HG02943 (cell line): ENCODE data around the gene KLHL20.
"Not testable (repeated sequence)": the region's sequence is repeated elsewhere in the genome, so short reads cannot be mapped to it uniquely, and the experiment has no call there.

Experiments
- ATAC-seq: cut with Tn5 transposase; IDR thresholded peaks from one replicate; pipeline ENCODE4 v1.9.1; 2021; ENCODE audit warnings: mild to moderate bottlenecking, low read depth, moderate library complexity; ENCODE audit not compliant: unreplicated experiment

KLHL20 gene, protein sequence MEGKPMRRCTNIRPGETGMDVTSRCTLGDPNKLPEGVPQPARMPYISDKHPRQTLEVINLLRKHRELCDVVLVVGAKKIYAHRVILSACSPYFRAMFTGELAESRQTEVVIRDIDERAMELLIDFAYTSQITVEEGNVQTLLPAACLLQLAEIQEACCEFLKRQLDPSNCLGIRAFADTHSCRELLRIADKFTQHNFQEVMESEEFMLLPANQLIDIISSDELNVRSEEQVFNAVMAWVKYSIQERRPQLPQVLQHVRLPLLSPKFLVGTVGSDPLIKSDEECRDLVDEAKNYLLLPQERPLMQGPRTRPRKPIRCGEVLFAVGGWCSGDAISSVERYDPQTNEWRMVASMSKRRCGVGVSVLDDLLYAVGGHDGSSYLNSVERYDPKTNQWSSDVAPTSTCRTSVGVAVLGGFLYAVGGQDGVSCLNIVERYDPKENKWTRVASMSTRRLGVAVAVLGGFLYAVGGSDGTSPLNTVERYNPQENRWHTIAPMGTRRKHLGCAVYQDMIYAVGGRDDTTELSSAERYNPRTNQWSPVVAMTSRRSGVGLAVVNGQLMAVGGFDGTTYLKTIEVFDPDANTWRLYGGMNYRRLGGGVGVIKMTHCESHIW

DNA sequence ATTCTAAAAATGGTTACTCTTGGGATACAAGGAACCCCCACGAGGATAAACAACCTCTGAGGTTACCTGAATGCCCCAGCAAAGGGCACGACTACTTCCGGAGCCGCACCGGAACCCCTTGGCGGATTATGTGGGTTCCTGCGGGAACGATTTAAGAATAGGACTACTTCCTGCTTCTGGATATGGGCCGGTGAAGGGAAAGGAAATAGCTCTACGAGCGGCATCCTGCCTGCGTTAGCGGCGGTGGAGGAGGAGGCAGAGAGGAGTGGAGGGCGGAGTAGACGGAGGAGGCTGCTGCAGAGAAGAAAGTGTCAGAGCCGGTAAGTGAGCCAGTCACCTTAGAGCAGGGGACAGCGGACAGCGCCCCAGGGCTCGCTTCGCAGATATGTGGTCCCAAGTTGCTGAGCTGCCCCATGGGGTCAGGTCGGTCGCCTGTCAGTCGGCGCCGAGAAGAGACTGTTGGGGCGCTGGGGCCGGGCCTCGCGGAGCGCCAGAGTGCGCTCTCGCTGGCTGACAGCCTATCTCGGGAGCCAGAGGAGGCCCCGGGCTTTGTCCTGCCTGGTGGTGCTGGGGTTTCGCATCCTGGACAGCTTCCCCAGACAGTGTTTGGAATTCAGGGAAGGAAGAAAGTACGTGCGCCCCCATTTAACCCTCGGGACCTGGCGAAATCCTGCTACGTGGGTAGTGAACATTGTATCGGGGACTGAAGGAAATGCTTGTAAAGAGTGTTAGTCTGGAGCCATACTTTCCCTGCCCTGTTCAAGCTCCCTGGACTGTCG, at the start of gene KLHL20:
TSS of gene KLHL20 (plus strand) at position 223 of the 779 bp plus-strand sequence. CDS start 1,063 bp downstream, outside the sequence.
- ATAC-seq, result peak; percentile 95

DNA sequence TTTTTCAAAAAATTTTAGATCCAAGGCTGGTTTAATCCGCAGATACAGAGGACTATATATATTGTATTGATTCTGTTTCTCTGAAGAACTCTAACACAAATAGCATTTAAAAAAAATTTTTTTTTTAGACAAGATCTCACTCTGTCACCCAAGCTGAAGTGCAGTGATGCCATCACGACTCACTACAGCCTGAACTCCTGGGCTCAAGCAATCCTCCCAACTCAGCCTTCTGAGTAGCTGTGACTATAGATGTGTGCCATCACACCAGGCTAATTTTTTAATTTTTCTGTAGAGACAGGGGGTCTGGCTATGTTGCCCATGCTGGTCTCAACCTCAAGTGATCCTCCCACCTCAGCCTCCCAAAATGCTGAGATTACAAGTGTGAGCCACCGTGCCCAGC, 48.1 kb upstream of the KLHL20 start:
- no peak for ATAC-seq

DNA sequence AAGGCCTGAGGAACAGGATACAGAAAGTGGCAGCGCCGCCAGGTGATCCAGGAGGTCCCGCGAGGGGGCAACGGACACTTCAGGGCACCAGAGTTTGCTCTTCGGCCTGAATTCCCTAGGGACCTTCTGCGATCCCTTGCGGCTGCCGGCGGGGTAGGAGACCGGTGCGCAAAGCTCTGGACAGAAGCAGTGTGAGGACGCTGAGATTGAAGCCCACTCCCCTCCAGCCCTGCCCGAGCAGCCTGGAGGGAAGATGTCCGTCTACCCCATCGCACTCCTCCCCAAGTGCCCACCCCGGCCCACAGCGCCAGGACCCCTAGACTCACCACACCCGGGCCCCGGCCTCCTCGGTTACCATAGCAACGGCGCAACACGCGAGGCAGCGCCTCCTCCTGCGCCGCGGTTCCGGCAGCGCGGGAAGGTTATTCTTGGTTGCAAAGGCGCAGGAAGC, 45.3 kb upstream of the KLHL20 start, which contains the start of gene ANKRD45:
TSS of gene ANKRD45 (minus strand) at position 361 of the 451 bp plus-strand sequence. CDS start 10,433 bp downstream, outside the sequence.
- ATAC-seq, result no peak

DNA sequence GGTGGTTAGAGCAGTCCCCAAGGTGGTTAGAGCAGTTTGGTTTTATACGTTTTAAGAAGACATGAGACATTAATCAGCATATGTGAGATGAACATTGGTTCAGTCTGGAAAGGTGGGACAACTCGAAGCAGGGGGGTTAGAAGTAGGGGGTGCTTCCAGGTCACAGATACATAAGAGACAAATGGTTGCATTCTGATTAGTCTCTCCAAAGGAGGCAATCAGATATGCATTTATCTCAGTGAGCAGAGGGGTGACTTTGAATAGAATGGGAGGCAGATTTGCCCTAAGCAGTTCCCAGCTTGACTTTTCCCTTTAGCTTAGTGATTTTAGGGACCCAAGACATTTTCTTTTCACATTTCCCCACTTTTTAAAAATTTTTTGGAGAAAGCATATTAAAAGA, 40.3 kb upstream of the KLHL20 start:
- not testable (repeated sequence) for ATAC-seq

DNA sequence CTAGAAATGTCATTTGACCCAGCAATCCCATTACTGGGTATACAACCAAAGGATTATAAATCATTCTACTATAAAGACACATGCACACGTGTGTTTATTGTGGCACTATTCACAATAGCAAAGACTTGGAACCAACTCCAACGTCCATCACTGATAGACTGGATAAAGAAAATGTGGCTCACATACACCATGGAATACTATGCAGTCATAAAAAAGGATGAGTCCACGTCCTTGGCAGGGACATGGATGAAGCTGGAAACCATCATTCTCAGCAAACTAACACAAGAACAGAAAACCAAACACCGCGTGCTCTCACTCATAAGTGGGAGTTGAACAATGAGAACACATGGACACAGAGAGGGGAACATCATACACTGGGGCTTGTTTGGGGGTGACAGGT, 34.6 kb upstream of the KLHL20 start:
- ATAC-seq, result not testable (repeated sequence)

DNA sequence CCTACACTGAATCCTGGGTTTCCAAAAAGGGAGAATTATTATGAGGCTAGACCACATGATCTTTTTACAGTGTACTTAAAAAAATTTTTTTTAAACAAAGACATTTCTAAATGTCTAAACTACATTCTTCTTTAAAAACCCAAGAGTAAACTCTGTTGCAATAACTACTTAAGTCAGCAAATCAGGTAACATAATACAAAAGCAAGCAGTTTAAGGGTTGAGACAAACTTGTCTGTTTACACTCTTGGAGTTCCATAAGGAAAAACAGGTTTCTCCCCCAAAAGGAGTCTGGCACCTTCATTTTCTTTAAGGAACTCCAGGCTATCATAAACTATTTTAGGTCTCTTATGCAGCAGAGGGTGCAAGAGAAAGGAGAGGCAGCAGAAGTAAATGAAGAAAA, 32.6 kb upstream of the KLHL20 start:
- no peak for ATAC-seq

DNA sequence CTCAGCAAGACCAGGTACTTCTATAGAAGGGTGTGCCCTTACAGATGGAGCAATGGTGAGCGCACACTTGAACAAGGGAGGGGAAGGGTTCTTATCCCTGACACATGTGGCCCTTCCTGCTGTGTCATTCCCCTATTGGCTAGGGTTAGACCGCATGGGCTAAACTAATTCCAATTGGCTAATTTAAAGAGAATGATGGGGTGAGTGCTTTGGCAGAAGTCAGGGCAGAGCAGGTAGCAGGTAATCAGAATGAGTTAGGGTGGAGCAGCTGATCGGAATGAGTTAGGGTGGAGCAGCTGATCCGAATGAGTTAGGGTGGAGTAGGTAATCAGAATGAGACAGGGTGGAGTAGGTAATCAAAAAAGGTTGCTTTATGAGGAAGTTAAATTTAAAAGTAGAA, 30.9 kb upstream of the KLHL20 start:
- ATAC-seq, result not testable (repeated sequence)

DNA sequence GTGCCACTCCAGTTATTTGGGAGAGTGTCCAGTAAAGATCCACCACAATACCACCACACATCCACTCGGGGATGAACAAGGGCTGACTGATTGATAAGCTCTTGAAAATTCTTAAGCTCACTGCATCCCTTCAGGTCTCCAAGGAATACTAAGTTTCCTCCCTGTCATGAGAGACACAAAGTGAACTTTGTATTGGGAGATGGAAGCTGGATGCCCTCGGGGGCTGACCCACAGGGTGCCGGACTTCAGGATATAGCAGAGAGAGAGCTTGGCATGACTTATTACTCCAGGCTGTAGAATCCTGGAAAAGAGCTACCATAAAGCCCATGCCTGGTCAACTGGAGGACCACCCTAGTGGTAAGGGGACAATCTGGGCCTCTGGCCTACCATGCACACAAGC, 29.7 kb upstream of the KLHL20 start:
- ATAC-seq, result not testable (repeated sequence)

DNA sequence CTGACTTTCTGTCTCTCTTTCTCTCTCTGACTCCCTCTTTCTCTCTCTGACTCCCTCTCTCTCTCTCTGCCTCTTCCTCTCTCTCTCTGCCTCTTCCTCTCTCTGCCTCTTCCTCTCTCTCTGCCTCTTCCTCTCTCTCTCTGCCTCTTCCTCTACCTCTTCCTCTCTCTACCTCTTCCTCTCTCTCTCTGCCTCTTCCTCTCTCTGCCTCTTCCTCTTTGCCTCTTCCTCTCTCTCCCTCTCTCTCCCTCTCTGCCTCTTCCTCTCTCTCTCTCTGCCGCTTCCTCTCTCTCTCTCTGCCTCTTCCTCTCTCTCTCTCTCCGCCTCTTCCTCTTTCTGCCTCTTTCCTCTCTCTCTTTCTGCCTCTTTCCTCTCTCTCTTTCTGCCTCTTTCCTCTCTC, 26.5 kb upstream of the KLHL20 start:
- ATAC-seq, result no peak

DNA sequence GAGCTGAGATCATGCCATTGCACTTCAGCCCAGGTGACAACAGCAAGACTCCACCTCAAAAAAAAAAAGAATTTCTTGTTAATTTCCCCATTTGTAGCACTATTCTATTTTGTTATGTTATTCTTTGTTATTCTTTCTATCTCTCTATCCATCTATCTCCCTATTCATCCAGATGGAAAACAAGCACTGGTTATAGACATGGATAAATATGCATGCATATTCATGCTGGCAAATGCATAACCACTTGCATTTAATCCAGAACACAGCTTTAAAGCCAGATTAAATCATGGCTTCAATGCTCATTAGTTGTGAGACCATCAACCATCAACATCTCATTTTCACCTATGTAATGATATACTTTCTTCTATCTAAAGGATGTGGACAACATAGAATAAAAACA, 21.5 kb upstream of the KLHL20 start:
- no peak for ATAC-seq

DNA sequence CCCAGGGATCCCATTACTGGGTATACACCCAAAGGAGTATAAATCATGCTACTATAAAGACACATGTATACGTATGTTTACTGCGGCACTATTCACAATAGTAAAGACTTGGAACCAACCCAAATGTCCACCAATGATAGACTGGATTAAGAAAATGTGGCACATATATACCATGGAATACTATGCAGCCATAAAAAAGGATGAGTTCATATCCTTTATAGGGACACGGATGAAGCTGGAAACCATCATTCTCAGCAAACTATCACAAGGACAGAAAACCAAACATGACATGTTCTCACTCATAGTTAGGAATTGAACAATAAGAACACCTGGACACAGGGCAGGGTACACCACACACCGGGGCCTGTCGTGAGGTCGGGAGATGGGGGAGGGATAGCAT, 13.5 kb upstream of the KLHL20 start:
- ATAC-seq, result not testable (repeated sequence)

DNA sequence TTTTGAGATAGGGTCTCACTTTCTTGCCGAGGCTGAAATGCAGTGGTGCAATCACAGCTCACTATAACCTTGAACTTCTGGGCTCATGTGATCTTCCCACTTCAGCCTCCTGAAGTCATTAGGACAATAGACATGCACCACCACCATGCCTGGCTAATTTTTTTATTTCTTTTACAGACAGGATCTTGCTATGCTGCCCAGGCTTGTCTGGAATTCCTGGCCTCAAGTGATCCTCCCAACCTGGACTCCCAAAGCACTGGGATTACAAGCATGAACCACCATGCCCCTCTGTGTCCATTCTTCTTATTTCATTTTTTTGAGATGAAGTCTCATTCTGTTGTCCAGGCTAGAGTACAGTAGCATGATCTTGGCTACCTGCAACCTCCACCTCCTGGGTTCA, 12.0 kb upstream of the KLHL20 start:
- no peak for ATAC-seq

DNA sequence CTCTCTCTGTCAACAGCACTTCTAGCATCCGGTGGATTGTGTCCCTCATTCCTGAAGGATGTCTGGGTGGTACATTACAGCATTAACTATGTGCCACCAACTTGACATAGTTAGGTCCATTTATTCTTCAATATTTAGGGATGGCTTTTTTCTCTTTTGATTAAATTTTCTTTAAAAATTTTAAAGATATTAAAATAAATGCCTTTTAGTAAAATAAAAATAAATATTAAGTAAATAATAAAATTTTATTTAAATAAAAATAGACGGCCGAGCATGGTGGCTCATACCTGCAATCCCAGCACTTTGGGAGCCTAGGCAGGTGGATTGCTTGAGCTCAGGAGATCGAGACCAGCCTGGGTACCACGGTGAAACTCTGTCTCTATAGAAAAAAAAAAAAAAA, 9.7 kb upstream of the KLHL20 start:
- no peak for ATAC-seq

DNA sequence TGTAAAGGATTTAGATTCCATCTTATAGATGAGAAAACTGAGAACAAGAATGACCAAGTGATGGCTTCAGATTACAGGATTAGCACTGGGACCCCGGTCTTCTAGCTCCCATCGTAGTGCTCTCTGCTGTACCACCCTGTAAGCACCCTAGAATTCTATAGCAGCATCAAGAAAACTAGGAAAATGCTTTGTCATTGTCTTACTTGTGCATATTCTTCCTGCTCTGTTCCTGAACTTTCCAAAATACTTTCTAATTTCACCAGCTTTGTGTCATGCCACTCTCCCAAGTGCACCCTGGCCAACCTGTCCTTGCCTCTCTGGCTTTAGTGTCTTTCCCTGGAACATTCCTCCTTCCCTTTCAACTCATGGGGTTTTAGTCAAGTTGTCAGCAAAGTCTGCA, 6.0 kb upstream of the KLHL20 start:
- ATAC-seq, result no peak

DNA sequence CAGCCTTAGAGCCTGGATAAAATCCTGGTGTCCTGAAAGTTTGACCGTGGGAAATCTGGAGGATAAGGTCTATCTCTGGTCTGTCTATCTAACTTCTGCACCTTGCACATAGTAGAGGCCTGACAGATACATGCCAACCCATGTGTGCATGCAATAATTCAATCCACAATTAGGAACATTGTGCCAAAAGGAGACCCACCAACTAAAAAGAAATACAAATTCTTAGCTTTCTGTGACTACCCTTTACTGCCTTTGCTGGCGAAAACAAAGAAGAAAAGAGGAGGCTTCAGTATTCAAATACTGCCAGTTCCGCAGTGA, 381 bp upstream of the KLHL20 start:
- no peak for ATAC-seq

DNA sequence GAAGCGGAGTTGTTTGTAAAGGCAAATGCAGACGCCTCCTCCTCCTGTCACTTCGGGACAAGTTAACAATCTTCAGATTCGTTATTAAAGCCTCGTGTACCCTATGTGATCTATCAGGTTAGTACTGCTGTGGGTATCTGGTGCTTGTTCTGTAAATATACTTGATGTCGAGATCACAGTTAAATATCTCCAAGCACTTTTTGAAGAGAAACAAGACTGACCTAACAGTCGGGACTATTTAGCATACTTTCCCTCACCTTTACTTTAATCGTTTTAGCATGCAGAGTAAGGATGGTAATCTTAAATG, 710 bp downstream of the KLHL20 start:
- no peak for ATAC-seq

DNA sequence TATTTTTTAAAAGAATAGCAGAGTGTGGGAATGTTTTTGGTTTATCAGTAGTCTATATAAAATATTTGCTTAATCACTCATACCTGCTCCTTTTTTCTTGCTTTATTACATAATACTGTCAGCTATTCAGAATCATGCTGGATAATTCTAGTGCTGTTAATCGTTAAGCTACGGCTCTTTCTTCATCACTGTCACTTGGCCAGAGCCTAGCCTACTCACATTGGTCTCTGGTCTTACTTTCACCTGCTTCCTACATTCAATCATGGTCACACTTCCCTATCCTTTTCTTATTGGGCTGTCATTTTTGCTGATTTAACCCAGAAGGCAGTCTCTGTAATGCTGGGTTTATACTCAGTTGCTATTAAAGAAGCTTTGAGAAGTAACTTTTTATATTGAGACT, 2.5 kb downstream of the KLHL20 start:
- ATAC-seq, result no peak

DNA sequence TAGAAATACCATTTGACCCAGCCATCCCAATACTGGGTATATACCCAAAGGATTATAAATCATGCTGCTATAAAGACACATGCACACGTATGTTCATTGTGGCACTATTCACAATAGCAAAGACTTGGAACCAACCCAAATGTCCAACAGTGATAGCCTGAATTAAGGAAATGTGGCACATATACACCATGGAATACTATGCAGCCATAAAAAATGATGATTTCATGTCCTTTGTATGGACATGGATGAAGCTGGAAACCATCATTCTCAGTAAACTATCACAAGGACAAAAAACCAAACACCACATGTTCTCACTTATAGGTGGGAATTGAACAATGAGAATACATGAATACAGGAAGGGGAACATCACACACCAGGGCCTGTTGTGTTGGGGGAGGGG, 16.6 kb downstream of the KLHL20 start:
- ATAC-seq, result not testable (repeated sequence)

DNA sequence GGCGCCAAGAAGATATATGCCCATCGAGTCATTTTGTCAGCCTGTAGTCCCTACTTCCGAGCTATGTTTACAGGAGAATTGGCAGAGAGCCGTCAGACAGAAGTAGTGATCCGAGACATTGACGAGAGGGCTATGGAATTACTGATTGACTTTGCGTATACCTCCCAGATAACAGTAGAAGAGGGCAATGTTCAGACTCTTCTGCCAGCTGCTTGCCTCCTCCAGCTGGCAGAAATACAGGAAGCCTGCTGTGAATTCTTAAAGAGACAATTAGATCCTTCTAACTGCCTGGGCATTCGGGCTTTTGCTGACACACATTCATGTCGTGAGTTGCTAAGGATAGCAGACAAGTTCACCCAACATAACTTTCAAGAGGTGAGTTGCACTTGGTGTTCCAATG, 19.1 kb downstream of the KLHL20 start:
- no peak for ATAC-seq

DNA sequence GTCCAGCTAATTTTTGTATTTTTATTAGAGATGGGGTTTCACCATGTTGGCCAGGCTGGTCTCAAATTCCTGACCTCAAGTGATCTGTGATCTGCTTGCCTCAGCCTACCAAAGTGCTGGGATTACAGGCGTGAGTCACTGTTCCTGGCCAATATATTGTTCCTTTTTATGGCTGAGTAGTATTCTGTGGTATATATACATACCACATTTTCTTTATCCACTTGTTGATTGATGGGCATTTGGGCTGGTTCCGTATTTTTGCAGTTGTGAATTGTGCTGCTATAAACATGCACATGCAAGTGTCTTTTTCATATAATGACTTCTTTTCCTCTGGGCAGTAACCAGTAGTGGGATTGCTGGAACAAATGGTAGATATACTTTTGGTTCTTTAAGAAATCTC, 21.3 kb downstream of the KLHL20 start:
- ATAC-seq, result not testable (repeated sequence)

DNA sequence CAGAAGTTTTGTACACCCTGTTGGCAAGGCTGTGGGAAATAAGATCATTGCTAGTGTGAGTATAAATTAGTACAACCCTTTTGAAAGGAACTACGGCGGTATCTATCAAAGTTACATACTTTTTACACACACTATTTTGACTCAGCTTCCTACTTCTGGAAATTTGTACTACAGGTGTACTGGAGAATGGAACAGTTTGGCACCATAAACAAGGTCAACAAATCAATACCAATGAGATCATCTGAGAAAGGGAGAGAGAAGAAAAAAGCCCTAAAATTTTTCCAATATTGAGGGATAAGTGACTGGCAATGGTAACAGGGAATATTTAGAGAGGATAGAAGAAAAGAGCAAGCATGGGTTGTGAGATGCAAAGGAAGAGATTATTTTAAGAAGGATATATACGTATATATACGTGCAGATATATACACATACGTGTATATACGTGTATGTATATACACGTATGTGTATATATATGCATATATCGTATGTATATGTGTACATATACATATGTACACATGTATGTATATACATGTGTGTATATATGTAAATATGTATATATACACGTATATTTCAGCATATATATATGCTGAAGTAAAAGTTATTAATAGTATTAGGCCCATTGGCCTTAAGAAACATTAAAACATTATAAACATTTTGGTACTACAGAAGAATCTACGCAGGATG, 27.6 kb downstream of the KLHL20 start:
- ATAC-seq, result no peak
